IMR-90 (cell line): ENCODE results near the gene RBFOX1. TPM values are rescaled to one million over a fixed set of nuclear protein-coding genes. Genes with fewer than 3 reads are reported as not detected.

ENCODE experiments used
- ATAC-seq: fragments of 200-7000 bp; cut with Tn5 transposase; 2 replicates; pipeline ENCODE4 v1.9.1; 2020; ENCODE audit warnings: low read depth, mild to moderate bottlenecking, moderate library complexity
- BruUV-seq: library from RNA; stranded (reverse); fragments of 400-500 nt; replicated peaks from 2 replicates; lab custom pipeline; 2021; lab: Mats Ljungman, UMichigan
- CTCF ChIA-PET: fragments of 300-600 bp; formaldehyde crosslinking; extraction: SDS; loops from one replicate; lab custom pipeline; 2021; ENCODE audit warnings: antibody characterized with exemption; lab: Yijun Ruan, JAX
- POLR2A ChIA-PET: fragments of 300-600 bp; sonication (Branson Sonifier 250); formaldehyde crosslinking; loops from one replicate; lab custom pipeline; 2022; ENCODE audit warnings: antibody characterized with exemption; ENCODE audit not compliant: unreplicated experiment; lab: Charles Lee
- DNase-seq: peaks from one replicate; pipeline ENCODE4 v3.0.0; 2013
- H2AFZ ChIP-seq: replicated peaks from 2 replicates; pipeline ENCODE3; 2013; ENCODE audit warnings: low read length, mild to moderate bottlenecking; ENCODE audit not compliant: poor library complexity
- H2AK5ac ChIP-seq: 2 replicates; pipeline ENCODE4 v1.6.1; 2013; ENCODE audit warnings: low read depth, low read length, inconsistent platforms
- H2AK9ac ChIP-seq: replicated peaks from 2 replicates; pipeline ENCODE3; 2013; ENCODE audit warnings: mild to moderate bottlenecking, low read depth, low read length, moderate library complexity; ENCODE audit not compliant: poor library complexity
- H2BK120ac ChIP-seq: 2 replicates; pipeline ENCODE4 v1.6.1; 2013; ENCODE audit warnings: low read depth, low read length, inconsistent platforms
- H2BK15ac ChIP-seq: 3 replicates; pipeline ENCODE4 v1.6.1; 2013; ENCODE audit warnings: low read depth, low read length, inconsistent platforms
- H2BK20ac ChIP-seq: 2 replicates; pipeline ENCODE4 v1.6.1; 2013; ENCODE audit warnings: low read depth, mild to moderate bottlenecking, inconsistent platforms, low read length, moderate library complexity
- H2BK5ac ChIP-seq: 2 replicates; pipeline ENCODE4 v1.6.1; 2013; ENCODE audit warnings: mild to moderate bottlenecking, low read depth, low read length, inconsistent platforms; ENCODE audit not compliant: poor library complexity, severe bottlenecking
- H3K14ac ChIP-seq: replicated peaks from 2 replicates; pipeline ENCODE4 v1.6.1; 2013; ENCODE audit warnings: low read depth, low read length, inconsistent platforms
- H3K18ac ChIP-seq: 2 replicates; pipeline ENCODE4 v1.6.1; 2013; ENCODE audit warnings: low read depth, low read length, control low read depth
- H3K23ac ChIP-seq: 2 replicates; pipeline ENCODE4 v1.6.1; 2013; ENCODE audit warnings: low read depth, low read length, inconsistent platforms
- H3K27ac ChIP-seq: 2 replicates; pipeline ENCODE4 v1.5.1; 2013; ENCODE audit warnings: mild to moderate bottlenecking, control low read depth, low read length; ENCODE audit not compliant: insufficient read depth
- H3K27me3 ChIP-seq: 2 replicates; pipeline ENCODE4 v1.6.1; 2013; ENCODE audit warnings: low read length; ENCODE audit not compliant: control insufficient read depth, insufficient read depth
- H3K36me3 ChIP-seq: 2 replicates; pipeline ENCODE4 v1.6.1; 2013; ENCODE audit warnings: low read length, mixed read lengths; ENCODE audit not compliant: control insufficient read depth, insufficient read depth
- H3K4ac ChIP-seq: 2 replicates; pipeline ENCODE4 v1.6.1; 2013; ENCODE audit warnings: low read depth, low read length, inconsistent platforms
- H3K4me1 ChIP-seq: 2 replicates; pipeline ENCODE4 v1.6.1; 2013; ENCODE audit warnings: low read length, mixed read lengths; ENCODE audit not compliant: control insufficient read depth, insufficient read depth
- H3K4me2 ChIP-seq: 2 replicates; pipeline ENCODE4 v1.6.1; 2013; ENCODE audit warnings: low read depth, mild to moderate bottlenecking, control low read depth, low read length, moderate library complexity
- H3K4me3 ChIP-seq: 2 replicates; pipeline ENCODE4 v1.5.1; 2013; ENCODE audit warnings: low read depth, mild to moderate bottlenecking, control low read depth, low read length, moderate library complexity; ENCODE audit not compliant: insufficient read depth
- H3K56ac ChIP-seq: 2 replicates; pipeline ENCODE4 v1.6.1; 2013; ENCODE audit warnings: low read length, inconsistent platforms; ENCODE audit not compliant: insufficient read depth; ENCODE audit errors: extremely low read depth
- H3K79me1 ChIP-seq, 2 experiments: 2 replicates each; pipeline ENCODE4 v1.6.1; 2013; ENCODE audit warnings: low read length in 2 of 2, inconsistent platforms in 1 of 2, low read depth in 1 of 2
- H3K9ac ChIP-seq: 2 replicates; pipeline ENCODE4 v1.6.1; 2013; ENCODE audit warnings: low read depth, low read length, control low read depth
- H3K9me1 ChIP-seq: 2 replicates; pipeline ENCODE4 v1.6.1; 2013; ENCODE audit warnings: low read length, inconsistent platforms; ENCODE audit not compliant: insufficient read depth
- H3K9me3 ChIP-seq: 2 replicates; pipeline ENCODE4 v1.6.1; 2013; ENCODE audit warnings: low read length; ENCODE audit not compliant: control insufficient read depth, insufficient read depth
- H4K20me1 ChIP-seq: 2 replicates; pipeline ENCODE4 v1.6.1; 2013; ENCODE audit warnings: low read length, inconsistent platforms; ENCODE audit not compliant: insufficient read depth
- H4K5ac ChIP-seq: 2 replicates; pipeline ENCODE4 v1.6.1; 2013; ENCODE audit warnings: mild to moderate bottlenecking, low read depth, low read length, control low read depth
- H4K8ac ChIP-seq, 2 experiments: 2 replicates each; pipeline ENCODE4 v1.6.1; 2013; ENCODE audit warnings: low read depth in 2 of 2, low read length in 2 of 2, control low read depth in 1 of 2, inconsistent platforms in 1 of 2
- H4K91ac ChIP-seq: 2 replicates; pipeline ENCODE4 v1.6.1; 2013; ENCODE audit warnings: low read depth, low read length, inconsistent platforms; ENCODE audit not compliant: insufficient read depth
- BHLHE40 ChIP-seq: fragments of 150-350 bp; IDR thresholded peaks from 2 replicates; pipeline ENCODE4 v1.6.1; 2016; ENCODE audit warnings: mild to moderate bottlenecking, low read depth, low read length
- CEBPB ChIP-seq: IDR thresholded peaks from 2 replicates; pipeline ENCODE4 v1.6.1; 2012; ENCODE audit warnings: low read depth, low read length, improper control_type of control experiment
- CHD1 ChIP-seq: IDR thresholded peaks from 2 replicates; pipeline ENCODE4 v1.6.1; 2012; ENCODE audit warnings: low read depth, low read length, improper control_type of control experiment
- FOS ChIP-seq: fragments of 150-350 bp; IDR thresholded peaks from 2 replicates; pipeline ENCODE4 v1.6.1; 2016; ENCODE audit warnings: low read depth, low read length
- MAFK ChIP-seq: IDR thresholded peaks from 2 replicates; pipeline ENCODE4 v1.6.1; 2012; ENCODE audit warnings: low read depth, low read length, improper control_type of control experiment
- MAZ ChIP-seq: IDR thresholded peaks from 2 replicates; pipeline ENCODE4 v1.6.1; 2012; ENCODE audit warnings: low read depth, mild to moderate bottlenecking, low read length, improper control_type of control experiment, moderate library complexity, borderline replicate concordance
- MXI1 ChIP-seq: IDR thresholded peaks from 2 replicates; pipeline ENCODE4 v1.6.1; 2012; ENCODE audit warnings: low read depth, mild to moderate bottlenecking, low read length, moderate library complexity, borderline replicate concordance
- NFE2L2 ChIP-seq: fragments of 150-350 bp; IDR thresholded peaks from 2 replicates; pipeline ENCODE4 v1.6.1; 2016; ENCODE audit warnings: low read depth, mild to moderate bottlenecking, low read length
- POLR2A ChIP-seq: IDR thresholded peaks from 2 replicates; pipeline ENCODE4 v1.6.1; 2012; ENCODE audit warnings: mild to moderate bottlenecking, low read depth, low read length
- RAD21 ChIP-seq: IDR thresholded peaks from 2 replicates; pipeline ENCODE4 v1.6.1; 2012; ENCODE audit warnings: low read length, improper control_type of control experiment
- RCOR1 ChIP-seq: IDR thresholded peaks from 2 replicates; pipeline ENCODE4 v1.6.1; 2012; ENCODE audit warnings: mild to moderate bottlenecking, low read length, improper control_type of control experiment; ENCODE audit not compliant: insufficient replicate concordance
- RFX5 ChIP-seq: IDR thresholded peaks from 2 replicates; pipeline ENCODE4 v1.8.0; 2012; ENCODE audit warnings: low read depth, mild to moderate bottlenecking, low read length, moderate library complexity
- SMC3 ChIP-seq: fragments of 150-350 bp; IDR thresholded peaks from 2 replicates; pipeline ENCODE4 v1.6.1; 2016; ENCODE audit warnings: low read depth, mild to moderate bottlenecking, antibody characterized with exemption, low read length, moderate library complexity
- WGBS, 2 experiments: methylation state at CpG; one replicate each; pipeline versions ENCODE4 v1.1.5 to v1.1.7; 2013; ENCODE audit warnings: missing lambda C conversion rate in 2 of 2; ENCODE audit not compliant: insufficient read length in 1 of 2; ENCODE audit errors: extremely low coverage in 2 of 2; 5-methylcytosine and 5-hydroxymethylcytosine counted together
- dilution Hi-C: fragments of 300-500 bp; cut with HindIII; formaldehyde crosslinking; loops from one replicate; pipeline ENCODE4 v1.14.3; 2018; ENCODE audit warnings: low sequenced_read_pairs; ENCODE audit not compliant: unreplicated experiment
- in situ Hi-C: fragments of 300-500 bp; cut with MboI; formaldehyde crosslinking; loops from 3 replicates; pipeline ENCODE4 v1.14.3; 2019; ENCODE audit warnings: low sequenced_read_pairs, inconsistent platforms, mixed read lengths
- intact Hi-C: fragments of 100-400 bp; cut with micrococcal nuclease; formaldehyde crosslinking; loops from 2 replicates; pipeline ENCODE4 v1.10.0; 2022
- polyA plus RNA-seq, 3 experiments: library from polyadenylated mRNA; depleted of rRNA; stranded (reverse); fragments of >200 nt; gene quantifications; 2 replicates each; pipeline ENCODE4 v1.2.3, GENCODE V29; 2012; ENCODE audit warnings: low replicate concordance in 1 of 3
- total RNA-seq: library from RNA; depleted of rRNA; stranded (reverse); fragments of >200 nt; gene quantifications from 2 replicates; pipeline ENCODE4 v1.2.3, GENCODE V29; 2012
- TF ChIP-seq, protein P1 (sequence below): fragments of 150-350 bp; IDR thresholded peaks from 2 replicates; pipeline ENCODE4 v1.6.1; 2016; ENCODE audit warnings: low read depth, mild to moderate bottlenecking, low read length, moderate library complexity, borderline replicate concordance
- TF ChIP-seq, protein P2 (sequence below): fragments of 150-350 bp; IDR thresholded peaks from 2 replicates; pipeline ENCODE4 v1.6.1; 2017; ENCODE audit warnings: mild to moderate bottlenecking, antibody characterized with exemption, low read length, low read depth
- TF ChIP-seq, protein P3 (sequence below): conservative IDR thresholded peaks from 2 replicates; pipeline ENCODE4 v1.5.1; 2012; ENCODE audit warnings: mild to moderate bottlenecking, low read depth, low read length, improper control_type of control experiment

Gene RBFOX1
- total and polyA plus RNA-seq, 2 of the 4 experiments (the other 2 are of a cell fraction) = not detected

DNA sequence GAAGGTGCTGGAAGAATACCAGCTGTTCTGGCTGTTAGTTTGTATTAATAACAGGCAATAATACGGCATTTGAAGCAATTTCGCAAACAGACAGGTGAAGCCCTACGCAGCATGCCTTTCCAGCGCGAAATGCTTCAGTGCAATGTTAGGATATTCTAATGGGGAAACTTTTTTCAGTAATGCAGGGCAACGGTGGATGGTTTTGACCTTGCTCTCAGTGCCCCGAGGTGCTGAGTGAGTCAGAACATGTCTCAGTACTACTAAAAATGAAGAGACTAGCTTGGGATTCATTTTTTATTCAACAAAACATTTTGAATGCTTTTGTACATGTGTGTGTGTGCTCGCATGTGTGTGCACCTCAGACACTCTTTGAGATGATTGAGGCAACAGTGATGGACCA is 172.2 kb downstream of the RBFOX1 start:
- Histone ChIP-seq H3K4me3 (no peak overlapping the region), H3K14ac (no peak overlapping the region), H3K79me1 (no peaks in the 10 kb centered on the region), H4K5ac (no peak overlapping the region), H2AFZ (no peak overlapping the region), H3K56ac (no peak overlapping the region), H2AK9ac (no peak overlapping the region), H2BK120ac (no peak overlapping the region), H2AK5ac (no peak overlapping the region), H4K8ac (no peak overlapping the region), H3K9ac (no peak overlapping the region), H3K36me3 (no peaks in the 10 kb centered on the region), H3K27ac (no peak overlapping the region), H4K20me1 (no peaks in the 10 kb centered on the region), H2BK20ac (no peak overlapping the region), H3K4me2 (no peak overlapping the region), H3K27me3 (no peaks in the 10 kb centered on the region), H3K4ac (no peak overlapping the region), H4K91ac (no peak overlapping the region), H3K4me1 (no peaks in the 10 kb centered on the region), H3K9me3 (peaks cover 7% of the 10 kb centered on the region), H3K18ac (no peak overlapping the region), H2BK5ac (no peak overlapping the region), H3K9me1 (no peaks in the 10 kb centered on the region), H3K23ac (no peak overlapping the region), H2BK15ac (no peak overlapping the region)
- ChIA-PET CTCF (no interaction called here), POLR2A (no interaction called here)
- TF ChIP-seq BHLHE40 = no peak
- TF ChIP-seq RFX5 = no peak
- no peak for TF ChIP-seq CHD1
- TF ChIP-seq POLR2A = no peak
- TF ChIP-seq, protein P1, sequence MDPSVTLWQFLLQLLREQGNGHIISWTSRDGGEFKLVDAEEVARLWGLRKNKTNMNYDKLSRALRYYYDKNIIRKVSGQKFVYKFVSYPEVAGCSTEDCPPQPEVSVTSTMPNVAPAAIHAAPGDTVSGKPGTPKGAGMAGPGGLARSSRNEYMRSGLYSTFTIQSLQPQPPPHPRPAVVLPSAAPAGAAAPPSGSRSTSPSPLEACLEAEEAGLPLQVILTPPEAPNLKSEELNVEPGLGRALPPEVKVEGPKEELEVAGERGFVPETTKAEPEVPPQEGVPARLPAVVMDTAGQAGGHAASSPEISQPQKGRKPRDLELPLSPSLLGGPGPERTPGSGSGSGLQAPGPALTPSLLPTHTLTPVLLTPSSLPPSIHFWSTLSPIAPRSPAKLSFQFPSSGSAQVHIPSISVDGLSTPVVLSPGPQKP = no peak
- no peak for TF ChIP-seq CEBPB
- no peak for TF ChIP-seq FOS
- no peak for TF ChIP-seq RAD21
- TF ChIP-seq, protein P2, sequence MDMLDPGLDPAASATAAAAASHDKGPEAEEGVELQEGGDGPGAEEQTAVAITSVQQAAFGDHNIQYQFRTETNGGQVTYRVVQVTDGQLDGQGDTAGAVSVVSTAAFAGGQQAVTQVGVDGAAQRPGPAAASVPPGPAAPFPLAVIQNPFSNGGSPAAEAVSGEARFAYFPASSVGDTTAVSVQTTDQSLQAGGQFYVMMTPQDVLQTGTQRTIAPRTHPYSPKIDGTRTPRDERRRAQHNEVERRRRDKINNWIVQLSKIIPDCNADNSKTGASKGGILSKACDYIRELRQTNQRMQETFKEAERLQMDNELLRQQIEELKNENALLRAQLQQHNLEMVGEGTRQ = no peak
- no peak for TF ChIP-seq NFE2L2
- TF ChIP-seq MAZ = no peak
- TF ChIP-seq, protein P3, sequence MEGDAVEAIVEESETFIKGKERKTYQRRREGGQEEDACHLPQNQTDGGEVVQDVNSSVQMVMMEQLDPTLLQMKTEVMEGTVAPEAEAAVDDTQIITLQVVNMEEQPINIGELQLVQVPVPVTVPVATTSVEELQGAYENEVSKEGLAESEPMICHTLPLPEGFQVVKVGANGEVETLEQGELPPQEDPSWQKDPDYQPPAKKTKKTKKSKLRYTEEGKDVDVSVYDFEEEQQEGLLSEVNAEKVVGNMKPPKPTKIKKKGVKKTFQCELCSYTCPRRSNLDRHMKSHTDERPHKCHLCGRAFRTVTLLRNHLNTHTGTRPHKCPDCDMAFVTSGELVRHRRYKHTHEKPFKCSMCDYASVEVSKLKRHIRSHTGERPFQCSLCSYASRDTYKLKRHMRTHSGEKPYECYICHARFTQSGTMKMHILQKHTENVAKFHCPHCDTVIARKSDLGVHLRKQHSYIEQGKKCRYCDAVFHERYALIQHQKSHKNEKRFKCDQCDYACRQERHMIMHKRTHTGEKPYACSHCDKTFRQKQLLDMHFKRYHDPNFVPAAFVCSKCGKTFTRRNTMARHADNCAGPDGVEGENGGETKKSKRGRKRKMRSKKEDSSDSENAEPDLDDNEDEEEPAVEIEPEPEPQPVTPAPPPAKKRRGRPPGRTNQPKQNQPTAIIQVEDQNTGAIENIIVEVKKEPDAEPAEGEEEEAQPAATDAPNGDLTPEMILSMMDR = no peak
- no peak for TF ChIP-seq MXI1
- TF ChIP-seq SMC3 = no peak
- TF ChIP-seq RCOR1 = no peak
- no peak for TF ChIP-seq MAFK
- intact Hi-C loops (no loop called here), in situ Hi-C loops (no loop called here), dilution Hi-C loops (no loop called here)
- BruUV-seq = no TSS peak
- 62% methylated on average over 5 of the region's 8 CpGs; no CpG with 5 or more reads in 1 of the 2 experiments for WGBS, 2 experiments
- no peak for DNase-seq
- no peak for ATAC-seq
